ENCODE results near the gene ZHX3. TPM values are rescaled to one million over a fixed set of nuclear protein-coding genes. Genes with fewer than 3 reads are reported as not detected.

ZHX3 gene
- total and polyA plus RNA-seq, 2 donors from 2014 or later, result 24.7 to 153 TPM

DNA sequence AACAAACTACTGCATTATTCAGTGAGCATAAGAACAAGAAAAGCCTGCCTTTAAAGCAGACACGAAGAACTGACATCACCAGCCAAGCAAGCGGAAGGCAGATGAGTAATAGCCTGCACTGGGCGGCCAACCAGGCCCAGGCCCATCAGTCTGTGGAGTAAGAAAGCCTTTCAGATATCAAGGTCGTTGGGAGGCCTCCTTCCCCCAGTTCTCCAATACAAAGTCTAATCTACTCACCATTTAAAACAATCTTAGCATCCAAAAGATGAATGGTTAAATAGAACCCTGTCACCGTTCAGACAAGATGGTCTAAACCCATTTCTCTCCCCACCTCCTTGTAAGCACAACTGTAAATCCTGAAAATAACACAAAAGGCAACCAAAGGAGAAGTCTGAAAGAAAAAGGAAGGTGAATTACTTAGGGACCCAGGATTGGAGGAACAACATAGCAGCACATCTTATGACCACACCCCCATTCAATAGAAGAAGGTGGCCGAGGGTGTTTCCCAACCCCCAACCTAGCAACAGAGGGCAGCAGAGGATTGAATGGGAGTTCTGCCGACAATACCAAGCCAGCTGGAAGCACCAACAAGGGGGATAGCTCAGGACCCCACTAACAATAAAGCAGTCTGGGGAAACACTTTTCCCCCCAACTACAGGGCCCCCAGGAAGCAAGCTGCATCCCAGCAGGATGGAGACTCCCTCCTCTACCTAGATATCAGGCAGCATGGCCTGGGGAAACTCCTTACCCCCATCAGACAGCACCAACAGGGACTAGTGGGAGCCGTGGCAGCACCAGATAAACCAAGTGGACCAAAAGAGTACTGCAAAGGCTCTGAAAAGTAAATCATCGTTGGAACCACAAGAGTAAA is 67.9 kb downstream of the ZHX3 start:
- FAIRE-seq, result no peak
- H3K27ac ChIP-seq (ENCODE audit: low read depth in 2 of 2, low read length in 2 of 2), result peak overlapping the region; percentile 86 to 97
- peak; percentile 35 to 92 (median 50) for DNase-seq
- no peaks in the 10 kb centered on the region for H3K27me3 ChIP-seq (ENCODE audit: control insufficient read depth, insufficient read depth, low read length)
- intact Hi-C loops (cut with DNase I), result loop anchor here (10.0 kb wide), 1 partner anchor 65 kb away; the partner anchor contains the start of gene ZHX3
- H3K36me3 ChIP-seq (ENCODE audit: control insufficient read depth in 2 of 3, insufficient read depth in 3 of 3, low read length in 3 of 3), result peaks cover 0 to 2% (median 0%) of the 10 kb centered on the region in 3 donors
- peak overlapping the region in 2 of 3 donors; percentile 10 to 16 for H3K4me3 ChIP-seq (ENCODE audit: low read length in 3 of 3)
- peaks cover 0 to 50% (median 40%) of the 10 kb centered on the region in 3 donors for H3K4me1 ChIP-seq (ENCODE audit: control insufficient read depth in 2 of 3, insufficient read depth in 2 of 3, low read depth in 1 of 3, low read length in 3 of 3)
- H3K9ac ChIP-seq (ENCODE audit: low read length in 3 of 3), result peak overlapping the region in 2 of 3 donors; percentile 34 to 60
- TF ChIP-seq, protein P1, sequence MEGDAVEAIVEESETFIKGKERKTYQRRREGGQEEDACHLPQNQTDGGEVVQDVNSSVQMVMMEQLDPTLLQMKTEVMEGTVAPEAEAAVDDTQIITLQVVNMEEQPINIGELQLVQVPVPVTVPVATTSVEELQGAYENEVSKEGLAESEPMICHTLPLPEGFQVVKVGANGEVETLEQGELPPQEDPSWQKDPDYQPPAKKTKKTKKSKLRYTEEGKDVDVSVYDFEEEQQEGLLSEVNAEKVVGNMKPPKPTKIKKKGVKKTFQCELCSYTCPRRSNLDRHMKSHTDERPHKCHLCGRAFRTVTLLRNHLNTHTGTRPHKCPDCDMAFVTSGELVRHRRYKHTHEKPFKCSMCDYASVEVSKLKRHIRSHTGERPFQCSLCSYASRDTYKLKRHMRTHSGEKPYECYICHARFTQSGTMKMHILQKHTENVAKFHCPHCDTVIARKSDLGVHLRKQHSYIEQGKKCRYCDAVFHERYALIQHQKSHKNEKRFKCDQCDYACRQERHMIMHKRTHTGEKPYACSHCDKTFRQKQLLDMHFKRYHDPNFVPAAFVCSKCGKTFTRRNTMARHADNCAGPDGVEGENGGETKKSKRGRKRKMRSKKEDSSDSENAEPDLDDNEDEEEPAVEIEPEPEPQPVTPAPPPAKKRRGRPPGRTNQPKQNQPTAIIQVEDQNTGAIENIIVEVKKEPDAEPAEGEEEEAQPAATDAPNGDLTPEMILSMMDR (IDR thresholded peaks at IDR 0.05; ENCODE audit: borderline replicate concordance, extremely low read depth, insufficient read depth), result peak; percentile 13
- H3K9me3 ChIP-seq (ENCODE audit: control insufficient read depth in 2 of 3, insufficient read depth in 1 of 3, low read length in 3 of 3), result no peaks in the 10 kb centered on the region

DNA sequence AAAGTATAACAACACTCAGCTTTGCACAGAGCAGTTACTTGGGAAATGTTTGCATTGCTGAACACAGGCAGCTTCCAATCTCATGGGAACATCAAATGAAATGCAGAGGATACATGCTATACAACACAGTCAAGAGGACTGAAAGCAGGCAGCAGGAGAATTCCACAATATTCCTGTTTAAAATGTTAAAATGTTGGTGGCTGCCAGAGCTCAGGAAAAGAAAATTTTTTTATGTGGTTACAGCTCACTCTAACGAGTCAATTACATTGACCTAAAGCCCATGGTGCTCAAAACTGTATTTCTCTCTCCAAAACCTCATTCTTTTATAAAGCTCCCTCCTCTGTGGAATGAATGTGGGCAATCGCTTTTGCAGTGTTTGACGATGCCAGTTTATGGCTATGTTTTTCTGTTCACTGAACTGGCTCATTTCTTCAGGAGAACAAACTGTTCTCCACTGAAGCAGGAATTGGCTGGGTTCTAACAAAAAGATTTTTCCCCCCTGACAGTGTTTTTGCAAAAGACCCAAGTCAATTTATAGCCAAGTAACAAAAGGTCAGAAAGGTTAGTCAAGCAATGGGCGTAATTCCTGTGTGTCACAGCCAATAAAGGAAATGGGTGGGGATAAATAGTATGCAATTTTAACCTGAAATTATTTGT is 69.0 kb downstream of the ZHX3 start:
- Histone ChIP-seq H3K27ac (ENCODE audit: low read depth in 2 of 2, low read length in 2 of 2) (peak overlapping the region; percentile 86 to 97), H3K9ac (ENCODE audit: low read length in 3 of 3) (peak overlapping the region in 1 of 3 donors; percentile 23), H3K36me3 (ENCODE audit: control insufficient read depth in 2 of 3, insufficient read depth in 3 of 3, low read length in 3 of 3) (no peaks in the 10 kb centered on the region), H3K9me3 (ENCODE audit: control insufficient read depth in 2 of 3, insufficient read depth in 1 of 3, low read length in 3 of 3) (no peaks in the 10 kb centered on the region), H3K4me3 (ENCODE audit: low read length in 3 of 3) (no peak overlapping the region), H3K27me3 (ENCODE audit: control insufficient read depth, insufficient read depth, low read length) (no peaks in the 10 kb centered on the region), H3K4me1 (ENCODE audit: control insufficient read depth in 2 of 3, insufficient read depth in 2 of 3, low read depth in 1 of 3, low read length in 3 of 3) (peaks cover 0 to 55% (median 40%) of the 10 kb centered on the region in 3 donors)
- intact Hi-C loops (cut with DNase I), result no loop called here
- TF ChIP-seq, protein P1 (IDR thresholded peaks at IDR 0.05; ENCODE audit: borderline replicate concordance, extremely low read depth, insufficient read depth), result no peak
- DNase-seq, result peak in 2 of 5 donors; percentile 61 to 70
- peak; percentile 62 for FAIRE-seq

GRCh38 chr20:41247523-41248367 is 69.8 kb downstream of the ZHX3 start:
- H3K9me3 ChIP-seq (ENCODE audit: control insufficient read depth in 2 of 3, insufficient read depth in 1 of 3, low read length in 3 of 3), result no peaks in the 10 kb centered on the region
- H3K27ac ChIP-seq (ENCODE audit: low read depth in 2 of 2, low read length in 2 of 2), result peak overlapping the region; percentile 78 to 97
- peak in 1 of 5 donors; percentile 32 for DNase-seq
- peaks cover 0 to 55% (median 40%) of the 10 kb centered on the region in 3 donors for H3K4me1 ChIP-seq (ENCODE audit: control insufficient read depth in 2 of 3, insufficient read depth in 2 of 3, low read depth in 1 of 3, low read length in 3 of 3)
- peak overlapping the region in 2 of 3 donors; percentile 23 to 63 for H3K9ac ChIP-seq (ENCODE audit: low read length in 3 of 3)
- H3K4me3 ChIP-seq (ENCODE audit: low read length in 3 of 3), result no peak overlapping the region
- H3K27me3 ChIP-seq (ENCODE audit: control insufficient read depth, insufficient read depth, low read length), result no peaks in the 10 kb centered on the region
- FAIRE-seq, result no peak
- TF ChIP-seq, protein P1 (IDR thresholded peaks at IDR 0.05; ENCODE audit: borderline replicate concordance, extremely low read depth, insufficient read depth), result no peak
- no peaks in the 10 kb centered on the region for H3K36me3 ChIP-seq (ENCODE audit: control insufficient read depth in 2 of 3, insufficient read depth in 3 of 3, low read length in 3 of 3)
- intact Hi-C loops (cut with DNase I), result no loop called here

All from kidney (tissue), 14 donors.